ENCODE measurements around the gene ZFYVE16.
A peak's percentile ranks its signal among the peaks of the same experiment; 100 is the strongest.
"Not testable (repeated sequence)": the region's sequence is repeated elsewhere in the genome, so short reads cannot be mapped to it uniquely, and the experiment has no call there.

Gene ZFYVE16

DNA sequence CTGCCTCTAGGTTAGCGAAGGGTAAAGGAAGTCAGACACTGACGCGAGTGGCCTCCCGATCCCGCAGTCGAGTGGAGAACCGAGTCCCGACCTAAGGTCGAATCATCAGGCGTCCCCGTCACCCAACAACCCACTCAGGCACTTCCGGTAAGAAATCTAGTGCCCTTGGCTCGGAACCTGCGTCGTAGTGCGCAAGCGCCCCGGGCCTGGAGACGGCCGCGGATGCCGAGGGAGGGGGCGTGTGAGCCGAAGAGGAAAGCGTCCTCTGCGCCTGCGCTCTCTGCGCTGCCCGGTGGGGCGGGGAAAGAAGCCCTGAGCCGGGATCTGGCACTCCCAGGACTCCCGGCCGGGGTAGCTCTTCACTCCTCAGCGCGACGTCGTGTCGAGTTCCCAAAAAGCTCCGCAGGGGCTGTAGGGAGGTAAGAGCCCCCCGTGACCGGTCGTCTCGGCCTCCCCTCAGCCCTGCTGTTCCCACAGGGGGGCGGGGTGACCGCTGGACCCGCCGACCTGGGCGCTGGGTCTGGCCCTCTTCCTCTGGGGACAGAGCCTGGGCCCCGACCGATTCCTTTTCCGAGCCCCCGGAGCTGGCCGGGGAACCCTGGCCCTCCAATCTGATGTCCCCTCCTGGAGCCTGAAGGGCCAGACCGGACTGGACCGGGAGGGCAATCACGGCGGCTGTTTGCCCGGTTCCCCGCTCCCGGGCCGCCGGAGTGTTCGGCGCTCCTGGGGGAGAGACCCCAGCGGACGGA is at the start of gene ZFYVE16:
Gene ZFYVE16, plus strand, starts transcription at position 330 of the 749 bp plus-strand sequence. CDS start 26,084 bp downstream, outside the sequence.
- DNase-seq = peak; percentile 92 to 94

DNA sequence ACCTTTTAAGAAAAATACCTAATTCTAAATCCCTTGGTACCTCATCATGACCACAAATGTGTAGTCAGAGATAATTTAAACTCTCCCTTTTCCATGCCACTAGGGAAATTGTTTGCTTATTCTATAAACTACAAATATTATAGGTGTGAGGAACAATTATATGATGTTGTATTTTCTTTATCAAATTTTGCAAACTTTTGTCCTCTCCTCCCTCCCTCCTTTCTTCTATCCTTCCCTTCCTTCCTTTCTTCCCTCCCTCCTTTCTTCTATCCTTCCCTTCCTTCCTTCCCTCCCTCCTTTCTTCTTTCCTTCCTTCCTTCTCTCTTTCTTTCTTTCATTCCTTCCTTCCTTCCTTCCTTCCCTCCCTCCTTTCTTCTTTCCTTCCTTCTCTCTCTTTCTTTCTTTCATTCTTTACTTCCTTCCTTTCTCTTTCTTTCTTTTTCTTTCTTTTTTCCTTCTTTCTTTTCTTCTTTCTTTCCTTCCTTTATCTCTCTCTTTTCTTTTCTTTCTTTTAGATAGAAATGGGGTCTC is 46.9 kb upstream of the ZFYVE16 start:
- DNase-seq = no peak

DNA sequence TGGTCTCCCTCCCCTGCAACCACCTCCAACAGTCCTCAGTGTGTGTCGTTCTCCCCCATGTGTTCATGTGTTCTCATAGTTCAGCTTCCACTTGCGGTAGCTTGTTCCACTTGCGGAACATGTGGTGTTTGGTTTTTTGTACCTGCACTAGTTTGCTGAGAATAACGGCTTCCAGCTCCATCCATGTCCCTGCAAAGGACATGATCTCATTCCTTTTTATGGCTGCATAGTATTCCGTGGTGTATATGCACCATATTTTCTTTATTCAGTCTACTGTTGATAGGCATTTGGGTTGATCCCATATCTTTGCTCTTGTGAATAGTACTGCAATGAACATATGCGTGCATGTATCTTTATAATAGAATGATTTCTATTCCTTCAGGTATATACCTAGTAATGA is 43.0 kb upstream of the ZFYVE16 start:
- no peak for DNase-seq

GRCh38 chr5:80368661-80369480 is 39.0 kb upstream of the ZFYVE16 start:
- no peak for DNase-seq

DNA sequence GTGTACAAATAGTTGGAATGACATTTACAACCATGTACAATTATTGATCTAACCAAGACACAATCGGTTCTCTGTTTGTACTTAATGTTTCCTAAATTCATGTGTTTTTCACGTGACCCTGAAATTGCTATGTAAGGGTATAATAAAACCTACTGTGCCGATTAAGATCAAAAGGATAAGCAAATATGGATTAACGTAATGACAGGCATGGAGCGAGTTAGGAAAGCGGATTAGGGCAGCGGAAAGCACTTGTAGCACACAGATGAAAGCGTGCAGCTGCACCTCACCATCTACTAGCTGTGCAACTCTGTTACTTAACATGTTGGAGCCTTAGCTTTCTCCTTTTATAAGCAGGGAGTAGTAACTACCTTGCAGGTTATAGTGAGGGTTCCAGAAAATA is 38.3 kb upstream of the ZFYVE16 start:
- DNase-seq = no peak

DNA sequence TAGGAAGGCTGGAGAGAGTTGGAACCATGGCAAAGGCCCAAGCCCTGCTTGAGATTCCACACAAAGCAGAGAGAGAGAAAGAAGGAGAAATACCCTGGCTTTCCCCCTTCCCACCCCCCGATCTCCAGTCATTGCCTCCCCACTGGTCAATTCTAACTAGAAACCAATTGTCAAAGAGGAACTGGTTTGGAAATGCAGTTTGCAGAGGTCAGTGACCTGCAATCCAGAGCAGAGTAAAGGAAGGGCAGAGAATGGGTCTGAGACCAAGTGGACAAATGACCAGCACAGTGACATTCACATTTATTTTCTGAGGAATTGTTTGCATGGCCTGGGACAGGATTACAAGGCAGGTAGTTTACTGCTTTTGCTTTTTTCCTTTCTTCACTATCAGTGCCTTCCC is 37.5 kb upstream of the ZFYVE16 start:
- DNase-seq = no peak

GRCh38 chr5:80372780-80373179 is 35.1 kb upstream of the ZFYVE16 start:
- no peak for DNase-seq

GRCh38 chr5:80374188-80374587 is 33.7 kb upstream of the ZFYVE16 start:
- no peak for DNase-seq

- DNase-seq = no peak
Measured at GRCh38 chr5:80376557-80376956, 31.3 kb upstream of the ZFYVE16 start.

DNA sequence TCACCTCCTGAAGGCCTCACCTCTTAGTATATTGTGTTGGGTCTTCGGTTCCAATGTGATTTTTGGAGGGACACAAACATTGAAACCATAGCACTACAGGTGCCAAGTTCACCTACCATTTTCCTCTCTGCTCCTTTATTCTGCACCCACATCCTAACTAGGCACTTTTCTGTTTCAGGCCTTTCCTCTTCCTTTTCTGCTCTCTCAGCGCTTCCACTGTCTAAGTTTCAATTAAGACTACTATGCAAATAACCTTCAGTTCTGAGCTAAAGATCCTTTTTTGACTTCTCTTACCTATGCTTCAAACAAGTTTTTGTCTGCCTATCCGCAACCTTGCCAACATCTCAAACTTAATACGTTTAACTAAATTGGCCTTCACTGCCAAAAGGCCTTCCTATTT is 25.4 kb upstream of the ZFYVE16 start:
- DNase-seq = no peak

DNA sequence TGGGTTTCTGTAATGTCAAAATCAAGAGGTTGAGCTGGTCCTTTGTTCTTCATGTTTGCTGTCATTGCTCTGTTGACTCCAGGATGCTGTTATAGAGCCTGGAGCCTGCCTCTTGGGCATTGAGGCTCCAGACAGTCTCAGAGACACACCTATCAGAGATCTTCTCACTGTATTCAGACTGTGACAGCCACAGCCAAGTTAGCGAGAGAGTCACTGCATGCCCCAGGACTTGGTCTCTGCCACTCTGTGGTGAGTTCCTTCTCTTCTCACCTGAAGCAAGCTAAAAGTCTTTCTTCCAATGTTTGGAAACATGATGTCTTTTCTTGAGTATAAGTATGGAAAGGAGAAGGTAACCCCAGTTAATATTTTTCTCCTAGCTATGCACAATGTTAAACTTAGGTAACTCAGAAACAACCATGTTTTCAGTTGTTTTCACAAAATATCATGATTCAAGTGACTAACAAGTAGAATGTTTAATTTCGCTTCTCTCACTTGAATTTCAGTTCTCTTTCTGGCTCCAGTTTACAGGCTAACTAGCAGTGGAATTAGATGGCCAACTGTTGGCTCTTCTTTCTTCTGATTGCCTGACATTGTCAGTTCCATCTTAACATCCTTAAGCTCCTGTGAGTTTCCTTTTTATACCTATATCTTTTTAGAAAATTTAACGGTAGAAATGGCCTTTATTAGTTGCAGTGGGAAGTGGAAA is 20.6 kb upstream of the ZFYVE16 start:
- no peak for DNase-seq

DNA sequence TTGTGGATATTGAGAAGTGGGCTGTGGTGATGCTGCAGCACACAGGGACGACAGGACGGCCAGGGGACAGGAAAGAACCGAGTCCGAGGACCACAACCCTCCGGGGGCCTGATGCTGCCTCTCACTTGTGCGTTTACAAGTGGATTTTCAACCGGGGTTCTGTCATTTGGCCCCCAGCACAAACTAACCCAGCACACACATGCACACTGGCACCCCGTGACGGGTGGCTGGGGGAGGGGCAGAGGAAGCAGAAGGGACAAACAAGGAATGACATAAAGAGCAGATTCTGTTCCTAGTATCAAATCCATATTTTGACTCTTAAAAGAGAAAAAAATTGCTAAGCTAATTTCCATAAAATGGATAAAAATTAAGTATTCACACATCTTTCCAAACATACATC is 18.3 kb upstream of the ZFYVE16 start:
- no peak for DNase-seq

DNA sequence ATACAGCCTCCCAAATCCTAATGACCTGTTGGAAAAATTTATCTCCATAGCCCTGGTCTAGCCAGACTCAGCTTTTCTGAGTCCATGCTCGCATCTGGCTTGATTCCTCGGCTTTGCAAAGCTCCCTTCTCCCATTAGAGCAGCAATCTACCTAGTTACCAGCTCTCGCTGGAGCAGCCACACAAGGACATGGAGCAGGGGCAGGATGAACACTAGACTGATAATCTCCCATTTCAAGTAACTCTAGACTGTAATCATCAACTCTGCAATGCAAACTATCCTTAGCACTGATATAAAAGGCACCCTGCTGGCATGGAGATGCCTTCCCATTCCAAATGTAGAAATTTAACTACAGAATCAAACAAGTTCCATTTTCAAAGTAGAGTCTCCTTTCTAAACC is 17.5 kb upstream of the ZFYVE16 start:
- DNase-seq = not testable (repeated sequence)

GRCh38 chr5:80391267-80391666 is 16.6 kb upstream of the ZFYVE16 start:
- DNase-seq = not testable (repeated sequence)

DNA sequence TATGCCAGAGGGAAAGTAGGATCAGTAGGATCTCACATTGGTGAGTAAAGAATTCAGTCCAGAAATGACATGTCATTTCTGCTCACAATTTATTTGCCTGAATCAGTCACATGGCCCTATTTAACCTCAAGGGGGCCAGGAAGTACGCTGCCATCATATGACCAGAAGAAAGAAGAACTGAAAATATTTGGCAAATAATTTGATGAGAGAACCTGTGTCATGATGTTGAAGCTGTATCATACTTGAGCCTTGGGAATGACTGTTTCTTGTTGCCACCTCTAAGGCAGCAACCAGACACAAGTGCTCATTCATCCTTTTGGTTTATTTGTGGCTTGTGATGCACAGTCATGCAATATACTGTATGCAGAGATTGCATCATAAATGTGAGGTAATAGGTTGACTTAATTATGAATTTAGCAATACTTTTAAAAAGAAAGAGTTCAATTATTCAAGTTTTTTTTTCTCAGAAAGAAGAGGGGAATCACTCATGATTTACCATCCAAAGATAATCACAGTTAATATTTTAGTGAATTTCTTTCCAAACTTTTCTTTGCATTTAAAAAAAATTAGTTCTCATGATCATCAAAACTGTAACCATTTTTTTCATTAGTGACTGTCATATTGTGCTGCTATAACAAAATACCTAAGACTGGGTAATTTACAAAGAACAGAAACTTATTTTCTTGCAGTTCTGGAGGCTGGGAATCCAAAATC is 8.2 kb upstream of the ZFYVE16 start:
- DNase-seq = no peak

GRCh38 chr5:80400368-80400767 is 7.5 kb upstream of the ZFYVE16 start:
- not testable (repeated sequence) for DNase-seq

DNA sequence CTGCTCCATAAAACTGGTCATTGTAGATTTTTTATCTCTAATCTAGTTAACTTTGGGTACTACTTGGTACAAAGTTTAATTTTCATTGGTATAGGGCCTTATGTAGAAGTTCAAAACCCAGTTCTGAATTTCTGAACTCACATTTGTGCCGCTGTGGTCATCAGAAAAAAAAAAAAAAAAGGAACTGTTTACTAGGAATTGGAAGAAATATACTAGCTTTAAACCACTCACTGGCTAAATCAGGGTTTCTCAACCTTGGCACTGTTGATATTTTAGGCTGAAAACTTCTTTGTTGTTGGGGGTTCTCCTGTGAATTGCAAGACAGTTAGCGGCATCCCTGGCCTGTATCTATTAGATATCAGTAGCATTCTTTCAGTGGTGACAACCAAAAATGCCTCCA is 4.1 kb upstream of the ZFYVE16 start:
- DNase-seq = no peak

GRCh38 chr5:80406980-80407734 is 707 bp upstream of the ZFYVE16 start:
- no peak for DNase-seq

DNA sequence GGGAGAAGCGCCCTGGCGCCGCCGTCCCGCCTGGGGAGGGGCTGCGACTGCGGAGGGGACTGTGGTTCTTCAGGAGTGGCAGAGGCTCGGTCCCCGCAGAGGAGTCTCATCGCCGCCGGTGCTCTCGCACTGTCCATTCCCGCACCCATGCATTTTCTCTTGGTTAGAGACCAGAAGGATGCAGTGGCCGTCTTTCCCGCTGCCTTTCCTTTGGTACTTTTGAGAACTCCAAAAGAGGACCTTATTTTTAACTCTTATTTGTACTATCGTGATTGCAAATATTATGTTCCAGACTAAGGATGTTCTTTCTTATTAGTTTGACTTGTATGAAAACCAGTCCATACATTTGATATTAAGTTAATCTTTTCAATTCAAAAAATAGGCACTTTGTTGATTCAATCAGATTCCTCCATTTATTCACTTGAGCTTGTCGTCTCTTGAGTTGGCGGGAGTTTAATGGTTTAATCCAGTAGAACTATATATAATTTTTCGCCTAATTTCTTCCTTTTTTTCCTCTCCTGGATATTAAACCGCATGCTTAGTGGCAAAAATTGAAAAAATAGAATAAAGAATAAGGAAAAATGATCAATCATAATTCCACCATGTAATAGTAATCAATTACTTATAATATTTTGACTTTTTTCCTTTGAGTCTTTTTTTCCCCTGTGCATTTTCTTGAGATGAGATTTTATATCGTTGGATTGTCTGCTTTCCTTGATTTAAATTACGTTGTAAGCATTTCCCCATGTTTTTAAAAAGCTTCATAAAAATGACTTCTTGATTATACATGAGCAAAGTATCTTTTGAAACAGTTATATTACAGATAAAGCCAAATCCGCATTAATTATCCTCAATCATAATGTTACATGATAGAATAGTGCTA is 861 bp downstream of the ZFYVE16 start:
- peak in 1 of 2 experiments; percentile 26 for DNase-seq

GRCh38 chr5:80409367-80409966 is 1.6 kb downstream of the ZFYVE16 start:
- DNase-seq = no peak
